Sigmoid colon (tissue), 4 donors: ENCODE data around the gene ATOH8.

Source experiments
- EP300 ChIP-seq, 4 donors: sonication (generic); formaldehyde crosslinking; IDR thresholded peaks; one replicate each; pipeline ENCODE4 v1.6.1; 2017; ENCODE audit warnings: antibody characterized with exemption in 4 of 4
- POLR2A ChIP-seq, 2 donors: fragments of 450-650 bp; IDR thresholded peaks; one replicate each; pipeline ENCODE4 v1.6.1; 2016; ENCODE audit warnings: antibody characterized with exemption in 2 of 2, mild to moderate bottlenecking in 2 of 2, moderate library complexity in 2 of 2
- POLR2AphosphoS5 ChIP-seq, 4 donors: sonication (generic); formaldehyde crosslinking; IDR thresholded peaks; one replicate each; pipeline ENCODE4 v1.6.1; 2017; ENCODE audit warnings: antibody characterized with exemption in 4 of 4
- TF ChIP-seq, protein P1 (sequence below), 4 experiments: fragments of 450-650 bp in 3 of 4; fragments of 200-600 bp in 1 of 4; IDR thresholded peaks; one replicate each; pipeline ENCODE4 v1.5.1; 2016 to 2019; ENCODE audit warnings: antibody characterized with exemption in 4 of 4, mild to moderate bottlenecking in 3 of 4, moderate library complexity in 2 of 4

DNA sequence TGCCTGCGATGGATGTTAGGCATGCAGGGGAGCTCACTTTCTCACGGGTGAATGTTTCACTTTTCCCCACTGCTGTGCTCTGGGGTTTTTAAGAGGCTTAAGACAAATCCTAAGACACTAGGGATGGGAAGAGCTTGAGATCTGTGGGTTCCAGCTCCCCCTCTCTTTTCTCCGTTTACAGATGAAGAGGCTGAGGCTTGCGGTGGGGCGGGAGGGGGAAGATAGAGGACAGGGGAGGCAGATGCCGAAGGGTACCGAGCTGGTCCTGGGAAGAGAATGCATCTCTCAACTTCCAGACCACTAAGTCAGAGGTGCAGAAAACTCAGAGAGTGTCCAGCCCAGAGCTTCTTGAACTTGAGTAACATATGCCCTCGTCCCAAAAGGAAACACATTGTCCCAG lies 8.2 kb upstream of the ATOH8 start:
- TF ChIP-seq, protein P1, sequence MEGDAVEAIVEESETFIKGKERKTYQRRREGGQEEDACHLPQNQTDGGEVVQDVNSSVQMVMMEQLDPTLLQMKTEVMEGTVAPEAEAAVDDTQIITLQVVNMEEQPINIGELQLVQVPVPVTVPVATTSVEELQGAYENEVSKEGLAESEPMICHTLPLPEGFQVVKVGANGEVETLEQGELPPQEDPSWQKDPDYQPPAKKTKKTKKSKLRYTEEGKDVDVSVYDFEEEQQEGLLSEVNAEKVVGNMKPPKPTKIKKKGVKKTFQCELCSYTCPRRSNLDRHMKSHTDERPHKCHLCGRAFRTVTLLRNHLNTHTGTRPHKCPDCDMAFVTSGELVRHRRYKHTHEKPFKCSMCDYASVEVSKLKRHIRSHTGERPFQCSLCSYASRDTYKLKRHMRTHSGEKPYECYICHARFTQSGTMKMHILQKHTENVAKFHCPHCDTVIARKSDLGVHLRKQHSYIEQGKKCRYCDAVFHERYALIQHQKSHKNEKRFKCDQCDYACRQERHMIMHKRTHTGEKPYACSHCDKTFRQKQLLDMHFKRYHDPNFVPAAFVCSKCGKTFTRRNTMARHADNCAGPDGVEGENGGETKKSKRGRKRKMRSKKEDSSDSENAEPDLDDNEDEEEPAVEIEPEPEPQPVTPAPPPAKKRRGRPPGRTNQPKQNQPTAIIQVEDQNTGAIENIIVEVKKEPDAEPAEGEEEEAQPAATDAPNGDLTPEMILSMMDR (IDR thresholded peaks at IDR 0.05): no peak
- TF ChIP-seq POLR2A (IDR thresholded peaks at IDR 0.05): no peak
- TF ChIP-seq POLR2AphosphoS5 (IDR thresholded peaks at IDR 0.05): no peak
- no peak for TF ChIP-seq EP300 (IDR thresholded peaks at IDR 0.05)
